GM21619 (cell line): ENCODE measurements around the gene LRBA.
"Not testable (repeated sequence)": the region's sequence is repeated elsewhere in the genome, so short reads cannot be mapped to it uniquely, and the experiment has no call there.

Source experiments
- ATAC-seq: cut with Tn5 transposase; IDR thresholded peaks from one replicate; pipeline ENCODE4 v1.9.1; 2021; ENCODE audit not compliant: unreplicated experiment

The LRBA gene

GRCh38 chr4:150976478-150977118 lies 38.5 kb downstream of the LRBA start:
- no peak for ATAC-seq

DNA sequence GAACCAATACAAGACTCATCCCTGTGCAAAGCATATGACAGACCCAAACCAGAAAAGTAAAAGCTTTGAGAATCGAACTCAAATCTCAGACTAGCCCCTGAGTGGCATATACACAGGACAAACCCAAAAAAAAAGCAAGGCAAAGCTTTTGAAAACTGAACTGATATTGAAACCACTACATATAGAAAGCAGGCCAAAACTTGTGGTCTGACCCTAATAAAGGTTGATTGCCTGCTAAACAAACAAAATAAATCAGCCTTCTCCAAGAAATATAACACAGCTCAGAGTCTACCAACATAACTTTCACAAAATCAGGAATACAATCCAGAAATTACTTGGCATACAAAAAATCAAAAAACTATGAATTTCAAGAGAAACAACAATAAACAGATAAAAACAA lies 40.3 kb downstream of the LRBA start:
- peak; percentile 54 for ATAC-seq

GRCh38 chr4:150974252-150974640 lies 40.8 kb downstream of the LRBA start:
- ATAC-seq, result no peak

DNA sequence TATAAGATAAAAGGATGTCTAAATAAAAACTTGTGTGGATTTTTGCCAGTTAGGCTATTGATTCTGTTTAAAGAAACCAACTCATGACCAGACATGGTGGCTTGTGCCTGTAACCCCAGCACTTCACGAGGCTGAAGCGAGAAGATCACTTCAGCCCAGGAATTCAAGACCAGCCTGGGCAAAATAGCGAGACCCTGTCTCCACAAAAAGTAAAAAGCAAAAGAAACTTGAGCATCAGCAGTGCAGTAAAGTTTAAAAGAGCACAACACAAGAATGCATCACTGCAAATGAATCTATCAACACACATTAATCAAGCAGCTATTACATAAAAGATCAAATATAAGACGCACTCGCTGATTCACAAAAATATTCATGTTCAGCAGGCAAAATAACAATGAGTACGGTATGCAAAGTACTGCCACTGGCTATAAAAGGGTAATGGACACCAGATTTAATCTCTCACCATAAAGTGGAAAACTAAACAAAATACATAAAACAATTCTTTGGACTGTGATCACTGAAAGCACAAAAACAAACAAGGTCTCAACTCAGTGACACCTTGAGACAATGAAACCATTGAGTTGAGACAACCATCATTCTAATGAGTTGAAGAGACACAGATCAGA lies 41.3 kb downstream of the LRBA start:
- ATAC-seq, result no peak

- ATAC-seq, result no peak
Observed at GRCh38 chr4:150972592-150972991, 42.5 kb downstream of the LRBA start.

GRCh38 chr4:150971901-150972300 lies 43.2 kb downstream of the LRBA start:
- ATAC-seq, result no peak

DNA sequence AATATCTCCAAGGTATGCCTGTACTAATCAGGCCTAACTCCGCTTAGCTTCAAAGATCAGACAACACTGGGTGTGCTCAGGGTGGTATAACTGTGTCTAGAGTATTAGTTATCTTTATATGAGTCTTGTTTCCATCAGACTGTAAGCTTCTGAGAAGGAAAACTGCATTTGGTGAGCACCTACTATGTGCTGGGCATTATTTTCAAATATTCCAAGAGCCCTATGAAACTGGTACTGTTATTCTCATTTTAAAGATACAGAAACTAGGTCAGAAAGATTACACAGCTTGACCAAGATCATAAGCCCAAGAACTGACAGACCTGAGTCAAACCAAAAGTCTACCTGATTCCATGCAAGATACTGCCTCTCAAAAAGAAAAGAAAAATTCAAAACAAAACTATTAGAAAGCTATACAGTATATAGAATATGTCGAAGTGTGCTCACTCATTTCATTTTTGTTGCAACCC lies 44.4 kb downstream of the LRBA start:
- ATAC-seq, result peak; percentile 78

DNA sequence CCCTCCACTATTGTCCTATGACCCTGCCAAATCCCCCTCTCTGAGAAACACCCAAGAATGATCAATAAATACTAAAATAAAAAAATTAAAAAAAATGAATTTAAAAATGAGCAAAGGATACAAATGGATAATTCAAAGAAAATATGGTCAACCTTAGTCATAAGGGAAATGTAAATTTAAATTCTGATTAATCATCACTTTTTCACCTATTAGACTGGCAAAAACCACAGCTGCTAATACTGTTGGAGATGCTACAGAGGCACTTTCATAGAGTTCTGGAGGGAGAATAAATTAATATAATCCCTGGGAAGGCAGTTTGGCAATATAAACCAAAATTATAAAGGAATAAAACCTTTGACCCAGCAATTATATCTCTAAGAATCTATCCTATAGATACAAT lies 50.3 kb downstream of the LRBA start:
- ATAC-seq, result no peak

DNA sequence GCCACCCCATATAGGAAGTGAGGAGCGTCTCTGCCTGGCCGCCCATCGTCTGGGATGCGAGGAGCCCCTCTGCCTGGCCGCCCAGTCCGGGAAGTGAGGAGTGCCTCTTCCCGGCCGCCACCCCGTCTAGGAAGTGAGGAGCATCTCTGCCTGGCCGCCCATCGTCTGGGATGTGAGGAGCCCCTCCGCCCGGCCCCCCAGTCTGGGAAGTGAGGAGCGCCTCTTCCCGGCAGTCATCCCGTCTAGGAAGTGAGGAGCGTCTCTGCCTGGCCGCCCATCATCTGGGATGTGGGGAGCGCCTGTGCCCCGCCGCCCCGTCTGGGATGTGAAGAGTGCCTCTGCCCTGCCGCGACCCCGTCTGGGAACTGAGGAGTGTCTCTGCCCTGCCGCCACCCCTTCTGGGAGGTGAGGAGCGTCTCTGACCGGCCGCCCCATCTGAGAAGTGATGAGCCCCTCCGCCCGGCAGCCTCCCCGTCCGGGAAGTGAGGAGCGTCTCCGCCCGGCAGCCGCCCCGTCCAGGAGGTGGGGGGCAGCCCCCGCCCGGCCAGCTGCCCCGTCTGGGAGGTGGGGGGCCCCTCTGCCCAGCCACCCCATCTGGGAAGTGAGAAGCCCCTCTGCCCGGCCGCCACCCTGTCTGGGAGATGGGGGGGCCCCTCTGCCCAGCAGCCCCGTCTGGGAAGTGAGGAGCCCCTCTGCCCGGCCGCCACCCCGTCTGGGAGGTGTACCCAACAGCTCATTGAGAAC lies 51.3 kb downstream of the LRBA start:
- ATAC-seq, result not testable (repeated sequence)

- ATAC-seq, result peak; percentile 74
Observed at GRCh38 chr4:150962245-150962644, 52.8 kb downstream of the LRBA start.

GRCh38 chr4:150961566-150961965 lies 53.5 kb downstream of the LRBA start:
- ATAC-seq, result no peak

- no peak for ATAC-seq
Observed at GRCh38 chr4:150960818-150961217, 54.3 kb downstream of the LRBA start.

DNA sequence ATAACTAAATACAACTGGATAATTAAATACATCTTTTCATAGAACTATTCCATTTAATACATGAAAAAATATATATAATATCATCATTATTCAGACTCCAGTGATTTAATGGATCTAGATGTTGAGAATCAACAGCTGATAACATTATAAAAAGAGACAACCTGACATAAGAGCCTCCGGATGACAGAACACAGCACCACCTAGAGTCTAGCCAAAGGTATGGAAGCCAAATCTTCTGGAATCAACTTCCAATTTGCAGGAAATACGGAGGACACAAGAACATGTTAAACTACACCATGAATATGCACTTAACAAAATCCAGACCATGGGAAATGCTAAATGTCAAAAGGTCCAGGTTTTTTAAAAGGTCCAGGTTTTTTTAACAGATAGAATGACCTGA lies 55.0 kb downstream of the LRBA start:
- no peak for ATAC-seq

DNA sequence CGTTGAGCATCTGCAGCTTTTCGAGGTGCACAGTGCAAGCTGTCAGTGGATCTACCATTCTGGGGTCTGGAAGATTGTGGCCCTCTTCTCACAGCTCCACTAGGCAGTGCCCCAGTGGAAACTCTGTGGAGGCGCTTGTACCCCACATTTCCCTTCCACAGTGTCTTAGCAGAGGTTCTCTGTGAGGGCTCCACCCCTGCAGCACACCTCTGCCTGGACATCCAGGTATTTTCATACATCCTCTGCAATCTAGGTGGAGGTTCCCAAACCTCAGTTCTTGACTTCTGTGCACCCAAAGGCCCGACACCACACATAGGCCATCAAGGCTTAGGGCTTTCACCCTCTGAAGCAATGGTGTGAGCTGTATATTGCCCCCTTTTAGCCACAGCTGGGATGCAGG lies 57.1 kb downstream of the LRBA start:
- ATAC-seq, result not testable (repeated sequence)

- ATAC-seq, result not testable (repeated sequence)
Observed at GRCh38 chr4:150957095-150957494, 58.0 kb downstream of the LRBA start.

DNA sequence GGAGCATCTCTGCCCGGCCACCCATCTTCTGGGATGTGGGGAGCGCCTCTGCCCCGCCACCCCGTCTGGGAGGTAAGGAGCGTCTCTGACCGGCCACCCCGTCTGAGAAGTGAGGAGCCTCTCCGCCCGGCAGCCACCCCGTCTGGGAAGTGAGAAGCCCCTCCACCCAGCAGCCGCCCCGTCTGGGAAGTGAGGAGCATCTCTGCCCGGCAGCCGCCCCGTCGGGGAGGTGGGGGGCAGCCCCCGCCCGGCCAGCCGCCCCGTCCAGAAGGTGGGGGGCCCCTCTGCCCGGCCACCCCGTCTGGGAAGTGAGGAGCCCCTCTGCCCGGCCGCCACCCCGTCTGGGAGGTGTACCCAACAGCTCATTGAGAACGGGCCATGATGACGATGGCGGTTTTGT lies 61.2 kb downstream of the LRBA start:
- not testable (repeated sequence) for ATAC-seq

DNA sequence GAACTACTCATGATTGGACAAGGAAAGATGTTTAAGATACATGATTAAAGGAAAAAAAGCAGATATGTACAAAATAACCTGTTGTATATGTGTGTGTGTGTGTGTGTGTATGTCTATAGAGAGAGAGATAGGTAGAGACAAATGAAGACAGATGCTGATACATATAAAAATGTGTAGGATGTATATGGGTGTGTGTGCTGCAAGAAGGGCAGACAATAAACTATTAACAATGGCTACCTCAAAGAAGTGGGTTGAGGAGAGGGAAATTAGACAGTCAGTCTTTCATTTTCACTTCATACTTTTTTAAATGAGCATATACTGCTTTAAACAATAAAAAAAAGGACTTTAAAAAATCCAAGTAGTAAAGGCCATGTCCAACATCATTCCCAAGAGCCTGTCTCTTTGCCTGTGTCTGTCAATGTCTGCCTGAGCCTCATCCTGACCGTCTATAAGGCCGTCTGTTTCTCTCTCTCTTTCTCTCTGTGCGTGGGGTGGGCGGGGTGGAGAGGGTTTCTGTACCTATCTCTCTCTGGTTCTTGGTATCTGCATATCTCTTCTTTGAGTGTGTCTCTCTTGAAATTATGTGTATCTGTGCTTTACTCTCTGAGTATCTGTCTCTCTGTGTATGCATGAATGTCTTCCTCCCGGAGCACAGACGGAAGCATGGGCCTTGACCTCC lies 62.8 kb downstream of the LRBA start:
- ATAC-seq, result no peak

DNA sequence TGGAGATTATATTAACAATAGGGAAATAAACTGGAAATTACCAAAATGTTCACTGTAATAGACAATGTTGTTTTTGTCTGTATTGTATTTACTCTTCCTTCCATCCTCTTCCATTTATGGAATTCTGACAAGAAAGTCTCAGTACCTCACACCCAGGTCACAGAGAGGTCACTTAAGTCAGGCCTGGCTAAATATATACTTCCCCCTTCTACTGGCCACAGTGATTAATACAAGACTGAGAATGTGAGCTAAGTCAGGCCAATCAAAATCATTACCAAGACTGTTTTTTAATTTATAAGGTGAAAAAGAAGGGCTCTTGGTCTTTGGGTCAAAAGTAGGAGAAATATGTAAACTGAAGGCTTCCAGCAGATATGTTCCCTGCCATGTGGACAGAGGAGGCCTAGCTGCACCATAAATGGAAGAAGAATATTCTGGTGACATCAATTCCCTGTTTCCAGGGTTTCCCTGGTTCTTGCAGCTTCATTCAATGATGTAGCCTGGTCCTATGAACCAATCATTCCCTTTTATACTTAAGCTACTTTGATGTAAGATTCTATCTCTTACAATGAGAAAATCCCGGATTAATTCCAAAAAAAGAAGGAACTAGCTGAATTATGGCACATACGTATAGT lies 64.3 kb downstream of the LRBA start:
- ATAC-seq, result peak; percentile 81

DNA sequence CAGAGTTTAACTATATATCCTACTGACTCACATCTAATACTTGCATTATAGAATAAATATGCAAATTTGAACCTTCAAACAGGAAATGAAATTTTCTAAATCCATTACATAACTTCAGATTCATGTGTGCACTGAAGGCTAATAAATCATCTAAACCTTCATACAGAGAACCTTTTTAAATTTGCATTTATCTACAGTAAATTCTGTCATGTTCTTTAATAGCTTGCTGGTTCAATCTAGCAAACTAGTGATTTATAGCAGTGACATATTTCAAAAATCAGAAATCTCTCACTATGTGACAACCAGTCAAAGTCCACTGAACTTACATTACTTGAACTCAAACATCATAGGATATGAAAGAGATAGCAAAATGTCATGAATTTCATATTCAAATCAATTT lies 65.1 kb downstream of the LRBA start:
- no peak for ATAC-seq

GRCh38 chr4:150949342-150949741 lies 65.7 kb downstream of the LRBA start:
- ATAC-seq, result no peak

DNA sequence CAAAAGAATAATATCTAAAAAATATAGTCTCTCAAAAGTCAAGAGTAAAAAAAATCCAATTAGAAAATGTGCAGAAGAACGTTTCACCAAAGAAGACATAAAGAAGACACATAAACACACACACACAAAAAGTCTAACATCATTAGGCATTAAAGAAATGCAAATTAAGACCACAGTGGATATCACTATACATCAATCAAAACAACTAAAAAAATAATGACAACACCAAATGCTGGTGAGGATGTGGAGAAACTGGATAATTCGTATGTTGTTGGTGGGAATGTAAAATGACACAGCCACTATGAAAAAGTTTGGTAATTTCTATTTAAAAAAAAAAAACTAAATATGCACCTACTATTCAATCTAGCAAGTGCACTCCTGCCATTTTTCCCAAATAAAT lies 66.4 kb downstream of the LRBA start:
- no peak for ATAC-seq
